ENCODE measurements around the gene DND1.
"Not testable (repeated sequence)": the region's sequence is repeated elsewhere in the genome, so short reads cannot be mapped to it uniquely, and the experiment has no call there.

Gene DND1

DNA sequence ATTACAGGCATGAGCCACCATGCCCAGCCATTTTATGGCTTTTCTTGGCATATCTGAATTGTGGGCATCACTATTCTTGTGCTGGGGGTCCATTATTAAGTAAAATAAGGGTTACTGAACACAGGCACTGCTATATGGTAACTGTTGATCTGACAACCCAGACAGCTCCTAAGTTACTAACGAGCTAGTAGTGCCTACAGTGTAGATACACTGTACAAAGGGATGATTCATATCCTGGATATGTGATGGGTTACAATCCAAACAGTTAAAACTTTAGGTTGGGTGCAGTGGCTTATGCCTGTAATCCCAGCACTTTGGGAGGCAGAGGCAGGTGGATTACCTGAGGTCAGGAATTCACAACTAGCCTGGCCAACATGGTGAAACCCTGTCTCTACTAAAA lies 44.7 kb downstream of the DND1 start:
- FAIRE-seq = no peak

DNA sequence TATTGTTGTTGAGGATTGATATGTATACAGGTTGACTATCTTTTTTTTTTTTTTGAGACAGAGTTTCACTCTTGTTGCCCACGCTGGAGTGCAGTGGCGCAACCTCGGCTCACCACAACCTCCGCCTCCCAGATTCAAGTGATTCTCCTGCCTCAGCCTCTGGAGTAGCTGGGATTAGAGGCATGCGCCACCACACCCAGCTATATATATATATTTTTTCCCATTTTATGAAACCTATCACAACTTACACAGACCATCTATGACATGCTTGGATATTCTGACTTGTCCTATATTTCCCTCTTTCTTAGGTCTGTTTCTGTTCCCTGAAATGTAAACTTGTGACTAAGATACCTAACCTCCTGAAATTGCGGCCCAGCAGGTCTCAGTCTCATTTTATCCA lies 45.4 kb downstream of the DND1 start:
- no peak for FAIRE-seq

DNA sequence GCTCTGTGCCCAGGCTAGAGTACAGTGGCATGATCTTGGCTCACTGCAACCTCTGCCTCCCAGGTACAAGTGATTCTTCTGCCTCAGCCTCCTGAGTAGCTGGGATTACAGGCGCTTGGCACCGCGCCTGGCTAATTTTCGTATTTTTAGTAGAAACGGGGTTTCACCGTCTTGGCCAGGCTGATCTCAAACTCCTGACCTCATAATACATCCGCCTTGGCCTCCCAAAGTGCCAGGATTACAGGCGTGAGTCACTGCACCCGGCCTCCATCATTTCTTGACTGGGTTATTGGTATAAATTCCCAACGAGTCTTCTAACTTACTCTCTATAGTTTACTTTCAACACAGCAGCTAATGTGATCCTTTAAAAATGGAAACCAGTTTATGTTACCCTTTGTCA lies 48.5 kb downstream of the DND1 start:
- FAIRE-seq = not testable (repeated sequence)

DNA sequence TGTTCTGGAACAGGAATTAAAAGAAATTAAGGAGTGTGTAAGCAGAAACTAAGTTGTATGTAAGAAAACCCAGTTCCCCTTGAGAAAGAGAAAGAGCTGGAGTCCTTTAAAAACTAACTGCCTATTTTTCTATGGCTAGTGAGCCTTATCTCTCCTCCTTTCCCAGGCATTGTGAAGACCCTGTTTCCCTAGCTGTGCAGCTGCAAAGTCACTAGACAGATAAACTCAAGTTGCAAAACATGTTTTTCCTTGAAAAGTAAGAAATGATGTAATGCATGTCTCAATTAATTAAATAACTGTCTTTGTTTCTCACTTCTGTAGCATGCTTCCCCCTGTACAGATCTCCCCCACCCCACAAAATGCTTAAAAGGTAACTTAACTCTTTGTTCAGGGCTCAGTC lies 50.3 kb downstream of the DND1 start:
- FAIRE-seq = not testable (repeated sequence)

DNA sequence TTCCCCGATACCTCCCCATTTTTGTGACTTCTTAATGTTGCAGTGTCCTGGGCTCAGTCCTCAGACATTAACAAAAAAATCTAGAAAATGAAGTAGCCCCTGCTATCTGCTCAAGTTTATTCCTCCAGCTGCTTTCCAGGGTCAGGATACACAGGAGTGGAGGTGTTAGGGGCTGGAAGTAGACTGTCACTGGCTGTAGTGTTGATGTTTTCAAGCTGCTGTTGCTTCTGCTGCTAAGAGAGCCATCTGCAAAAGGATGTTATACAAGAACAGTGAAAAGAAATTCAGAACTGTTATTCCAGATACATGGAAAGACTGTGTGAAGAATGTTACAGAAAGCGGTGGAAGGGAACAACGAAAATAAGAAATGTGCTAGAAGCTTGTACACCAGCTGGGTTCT lies 51.1 kb downstream of the DND1 start:
- no peak for FAIRE-seq
